Measurements from ENCODE around the gene TMC8.

TMC8 gene

DNA sequence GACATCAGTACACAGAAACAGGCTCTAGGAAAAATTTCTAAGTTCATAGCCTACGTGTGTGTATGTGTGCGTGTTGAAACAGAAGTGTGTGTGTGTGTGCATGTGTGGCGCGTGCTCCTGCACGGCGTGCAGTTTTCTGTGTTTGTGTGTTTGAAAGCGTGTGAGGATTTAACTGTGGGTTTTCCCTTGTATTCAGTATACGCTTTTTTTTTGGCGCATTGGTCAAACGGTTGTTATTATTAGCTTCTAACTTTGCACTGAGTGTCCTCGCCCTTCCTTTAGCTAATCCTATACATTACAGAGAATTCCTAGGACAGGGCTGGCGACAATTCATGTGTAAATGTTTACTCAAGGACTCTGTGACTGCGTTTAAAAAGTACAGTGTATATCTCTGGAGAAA is 25.0 kb upstream of the TMC8 start:
- Histone ChIP-seq H3K4me2 (ENCODE audit: low read depth, low read length, poor library complexity, severe bottlenecking) (no peak overlapping the region), H4K20me1 (ENCODE audit: low read depth, low read length) (no peaks in the 10 kb centered on the region; the same call in 1 of the 2 replicates), H3K9ac (ENCODE audit: low read length) (no peak overlapping the region), H3K27me3 (ENCODE audit: low read length) (no peaks in the 10 kb centered on the region), H3K4me3 (ENCODE audit: insufficient read depth, low read length, poor library complexity, severe bottlenecking) (no peak overlapping the region), H2AFZ (ENCODE audit: low read depth, low read length, severe bottlenecking) (no peak overlapping the region), H3K9me3 (ENCODE audit: insufficient read depth, low read length) (no peaks in the 10 kb centered on the region), H3K27ac (ENCODE audit: low read depth, low read length) (no peak overlapping the region), H3K36me3 (ENCODE audit: low read length) (no peaks in the 10 kb centered on the region), H3K79me2 (ENCODE audit: insufficient read depth, low read length) (no peaks in the 10 kb centered on the region), H3F3A (ENCODE audit: insufficient read depth) (peaks cover 28% of the 10 kb centered on the region), H3K9me2 (replicated peaks; ENCODE audit: insufficient read depth, low read length) (no peaks in the 10 kb centered on the region)
- TF ChIP-seq EZH2phosphoT487 (conservative IDR thresholded peaks at IDR 0.05; ENCODE audit: low read length) = no peak
- TF ChIP-seq, protein P1, sequence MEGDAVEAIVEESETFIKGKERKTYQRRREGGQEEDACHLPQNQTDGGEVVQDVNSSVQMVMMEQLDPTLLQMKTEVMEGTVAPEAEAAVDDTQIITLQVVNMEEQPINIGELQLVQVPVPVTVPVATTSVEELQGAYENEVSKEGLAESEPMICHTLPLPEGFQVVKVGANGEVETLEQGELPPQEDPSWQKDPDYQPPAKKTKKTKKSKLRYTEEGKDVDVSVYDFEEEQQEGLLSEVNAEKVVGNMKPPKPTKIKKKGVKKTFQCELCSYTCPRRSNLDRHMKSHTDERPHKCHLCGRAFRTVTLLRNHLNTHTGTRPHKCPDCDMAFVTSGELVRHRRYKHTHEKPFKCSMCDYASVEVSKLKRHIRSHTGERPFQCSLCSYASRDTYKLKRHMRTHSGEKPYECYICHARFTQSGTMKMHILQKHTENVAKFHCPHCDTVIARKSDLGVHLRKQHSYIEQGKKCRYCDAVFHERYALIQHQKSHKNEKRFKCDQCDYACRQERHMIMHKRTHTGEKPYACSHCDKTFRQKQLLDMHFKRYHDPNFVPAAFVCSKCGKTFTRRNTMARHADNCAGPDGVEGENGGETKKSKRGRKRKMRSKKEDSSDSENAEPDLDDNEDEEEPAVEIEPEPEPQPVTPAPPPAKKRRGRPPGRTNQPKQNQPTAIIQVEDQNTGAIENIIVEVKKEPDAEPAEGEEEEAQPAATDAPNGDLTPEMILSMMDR (IDR thresholded peaks at IDR 0.05; ENCODE audit: insufficient read depth, low read length, poor library complexity, severe bottlenecking) = no peak

DNA sequence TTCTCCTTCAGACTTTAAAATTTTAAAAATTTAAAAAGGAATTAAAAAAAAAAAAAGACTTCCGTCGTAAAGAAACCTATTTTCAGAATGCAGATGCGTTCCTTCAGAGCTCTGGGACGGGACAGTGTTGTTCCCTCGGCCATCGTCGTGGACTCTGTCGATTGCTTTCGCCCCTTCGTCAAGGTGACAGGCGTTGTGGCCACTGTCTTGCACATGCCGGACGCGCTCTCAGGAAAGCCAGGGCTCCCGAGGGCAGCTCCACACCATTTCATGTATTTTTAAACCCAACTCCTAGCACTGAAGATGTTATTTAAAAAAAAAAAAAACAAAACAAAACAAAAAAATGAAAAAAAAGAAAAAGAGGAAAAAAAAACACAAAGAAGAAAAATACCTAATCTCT is 24.4 kb upstream of the TMC8 start:
- Histone ChIP-seq H3K27ac (ENCODE audit: low read depth, low read length) (no peak overlapping the region), H3K4me3 (ENCODE audit: insufficient read depth, low read length, poor library complexity, severe bottlenecking) (no peak overlapping the region), H3K36me3 (ENCODE audit: low read length) (no peaks in the 10 kb centered on the region), H3K79me2 (ENCODE audit: insufficient read depth, low read length) (no peaks in the 10 kb centered on the region), H3F3A (ENCODE audit: insufficient read depth) (peaks cover 28% of the 10 kb centered on the region), H3K9me2 (replicated peaks; ENCODE audit: insufficient read depth, low read length) (no peaks in the 10 kb centered on the region), H3K27me3 (ENCODE audit: low read length) (no peaks in the 10 kb centered on the region), H2AFZ (ENCODE audit: low read depth, low read length, severe bottlenecking) (no peak overlapping the region), H3K9ac (ENCODE audit: low read length) (no peak overlapping the region), H4K20me1 (ENCODE audit: low read depth, low read length) (no peaks in the 10 kb centered on the region; the same call in 1 of the 2 replicates), H3K9me3 (ENCODE audit: insufficient read depth, low read length) (no peaks in the 10 kb centered on the region), H3K4me2 (ENCODE audit: low read depth, low read length, poor library complexity, severe bottlenecking) (no peak overlapping the region)
- TF ChIP-seq EZH2phosphoT487 (conservative IDR thresholded peaks at IDR 0.05; ENCODE audit: low read length) = no peak
- TF ChIP-seq, protein P1 (IDR thresholded peaks at IDR 0.05; ENCODE audit: insufficient read depth, low read length, poor library complexity, severe bottlenecking) = no peak

DNA sequence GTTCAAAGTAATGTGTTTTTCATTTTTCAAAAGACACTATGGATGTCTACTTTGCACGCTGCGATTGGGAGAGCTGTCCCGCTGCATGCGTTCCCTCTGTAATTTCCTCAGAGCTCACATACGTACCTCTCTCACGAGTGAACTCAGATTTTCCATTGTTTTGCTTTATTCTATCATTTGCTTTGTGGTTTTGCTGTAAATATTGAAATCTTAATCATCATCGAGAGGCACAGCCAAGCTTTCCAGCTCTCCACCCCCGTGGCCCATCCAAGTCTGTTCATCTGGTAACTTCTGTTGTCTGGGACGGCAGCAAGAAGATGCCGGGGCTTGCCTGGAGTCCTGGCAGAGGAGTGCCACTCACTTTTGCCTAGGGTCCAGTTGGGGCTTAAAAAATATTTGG is 23.1 kb upstream of the TMC8 start:
- H3K79me2 ChIP-seq (ENCODE audit: insufficient read depth, low read length) = no peaks in the 10 kb centered on the region
- no peaks in the 10 kb centered on the region for H3K9me3 ChIP-seq (ENCODE audit: insufficient read depth, low read length)
- no peak overlapping the region for H3K9ac ChIP-seq (ENCODE audit: low read length)
- H3K27me3 ChIP-seq (ENCODE audit: low read length) = no peaks in the 10 kb centered on the region
- H3K4me2 ChIP-seq (ENCODE audit: low read depth, low read length, poor library complexity, severe bottlenecking) = no peak overlapping the region
- H4K20me1 ChIP-seq (ENCODE audit: low read depth, low read length) = no peaks in the 10 kb centered on the region; the same call in 1 of the 2 replicates
- peaks cover 28% of the 10 kb centered on the region for H3F3A ChIP-seq (ENCODE audit: insufficient read depth)
- no peak overlapping the region for H3K27ac ChIP-seq (ENCODE audit: low read depth, low read length)
- H2AFZ ChIP-seq (ENCODE audit: low read depth, low read length, severe bottlenecking) = no peak overlapping the region
- H3K4me3 ChIP-seq (ENCODE audit: insufficient read depth, low read length, poor library complexity, severe bottlenecking) = no peak overlapping the region
- no peaks in the 10 kb centered on the region for H3K36me3 ChIP-seq (ENCODE audit: low read length)
- H3K9me2 ChIP-seq (replicated peaks; ENCODE audit: insufficient read depth, low read length) = no peaks in the 10 kb centered on the region
- TF ChIP-seq EZH2phosphoT487 (conservative IDR thresholded peaks at IDR 0.05; ENCODE audit: low read length) = no peak
- TF ChIP-seq, protein P1 (IDR thresholded peaks at IDR 0.05; ENCODE audit: insufficient read depth, low read length, poor library complexity, severe bottlenecking) = no peak
